ENCODE data around the gene GAGE12C.
"Not testable (repeated sequence)": the region's sequence is repeated elsewhere in the genome, so short reads cannot be mapped to it uniquely, and the experiment has no call there.

Gene GAGE12C, protein sequence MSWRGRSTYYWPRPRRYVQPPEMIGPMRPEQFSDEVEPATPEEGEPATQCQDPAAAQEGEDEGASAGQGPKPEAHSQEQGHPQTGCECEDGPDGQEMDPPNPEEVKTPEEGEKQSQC

DNA sequence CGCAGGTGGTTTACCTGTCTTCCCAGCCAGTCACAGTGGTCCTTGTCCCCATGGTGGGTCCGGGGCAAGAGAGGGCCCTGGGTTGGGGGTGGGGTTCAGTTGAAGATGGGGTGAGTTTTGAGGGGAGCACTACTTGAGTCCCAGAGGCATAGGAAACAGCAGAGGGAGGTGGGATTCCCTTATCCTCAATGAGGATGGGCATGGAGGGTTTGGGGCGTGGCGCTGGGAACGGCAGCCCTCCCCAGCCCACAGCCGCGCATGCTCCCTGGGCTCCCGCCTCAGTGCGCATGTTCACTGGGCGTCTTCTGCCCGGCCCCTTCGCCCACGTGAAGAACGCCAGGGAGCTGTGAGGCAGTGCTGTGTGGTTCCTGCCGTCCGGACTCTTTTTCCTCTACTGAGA lies at the start of gene GAGE12C:
Gene GAGE12C (plus strand): TSS at position 301 of the 400 bp plus-strand sequence. CDS start 1,155 bp downstream, outside the sequence.
- not testable (repeated sequence) for ATAC-seq; H3K27ac Mint-ChIP-seq; H3K4me3 Mint-ChIP-seq; H3K9me3 Mint-ChIP-seq; H3K4me1 Mint-ChIP-seq; H3K27me3 Mint-ChIP-seq; H3K36me3 Mint-ChIP-seq (ENCODE audit: low read depth); DNase-seq

- not testable (repeated sequence) for H3K27ac Mint-ChIP-seq; H3K9me3 Mint-ChIP-seq; ATAC-seq; DNase-seq; H3K4me1 Mint-ChIP-seq; H3K27me3 Mint-ChIP-seq; H3K4me3 Mint-ChIP-seq; H3K36me3 Mint-ChIP-seq (ENCODE audit: low read depth)
Observed at GRCh38 chrX:49541433-49541832, 9.5 kb downstream of the GAGE12C start, which contains the start of gene GAGE12D. Gene GAGE12D (plus strand): TSS chrX:49541733. CDS start chrX:49542888, 1,155 bp downstream.

- ATAC-seq; H3K27ac Mint-ChIP-seq; H3K27me3 Mint-ChIP-seq; H3K4me3 Mint-ChIP-seq; H3K4me1 Mint-ChIP-seq; H3K9me3 Mint-ChIP-seq; DNase-seq; H3K36me3 Mint-ChIP-seq (ENCODE audit: low read depth): not testable (repeated sequence)
Observed at GRCh38 chrX:49550989-49551388, 19.0 kb downstream of the GAGE12C start, which contains the start of gene GAGE12E. Gene GAGE12E (plus strand): TSS chrX:49551289. CDS start chrX:49552444, 1,155 bp downstream.

DNA sequence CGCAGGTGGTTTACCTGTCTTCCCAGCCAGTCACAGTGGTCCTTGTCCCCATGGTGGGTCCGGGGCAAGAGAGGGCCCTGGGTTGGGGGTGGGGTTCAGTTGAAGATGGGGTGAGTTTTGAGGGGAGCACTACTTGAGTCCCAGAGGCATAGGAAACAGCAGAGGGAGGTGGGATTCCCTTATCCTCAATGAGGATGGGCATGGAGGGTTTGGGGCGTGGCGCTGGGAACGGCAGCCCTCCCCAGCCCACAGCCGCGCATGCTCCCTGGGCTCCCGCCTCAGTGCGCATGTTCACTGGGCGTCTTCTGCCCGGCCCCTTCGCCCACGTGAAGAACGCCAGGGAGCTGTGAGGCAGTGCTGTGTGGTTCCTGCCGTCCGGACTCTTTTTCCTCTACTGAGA lies 28.6 kb downstream of the GAGE12C start, which contains the start of gene GAGE12F:
Gene GAGE12F (plus strand): TSS at position 301 of the 400 bp plus-strand sequence. CDS start 1,155 bp downstream, outside the sequence.
- H3K9me3 Mint-ChIP-seq; ATAC-seq; H3K27me3 Mint-ChIP-seq; H3K27ac Mint-ChIP-seq; H3K4me3 Mint-ChIP-seq; DNase-seq; H3K4me1 Mint-ChIP-seq; H3K36me3 Mint-ChIP-seq (ENCODE audit: low read depth): not testable (repeated sequence)

DNA sequence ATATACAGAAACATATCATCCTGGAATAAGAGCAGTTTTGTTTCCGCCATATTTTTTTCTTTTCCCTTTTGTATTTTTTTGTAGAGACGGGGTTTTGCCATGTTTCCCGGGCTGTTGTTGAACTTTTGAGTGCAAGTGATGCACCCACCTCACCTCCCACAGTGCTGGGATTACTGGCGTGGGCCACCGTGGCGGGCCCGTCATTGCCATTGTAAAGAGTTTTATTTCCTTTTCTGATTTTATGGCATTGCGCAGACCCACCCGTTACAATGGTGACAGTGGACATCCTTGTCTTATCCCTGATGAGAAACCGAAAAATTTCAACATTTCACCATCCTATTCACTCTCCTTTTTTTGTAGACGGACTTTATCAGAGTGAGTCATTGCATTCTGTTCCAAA lies 36.8 kb downstream of the GAGE12C start:
- H3K4me3 Mint-ChIP-seq; H3K36me3 Mint-ChIP-seq (ENCODE audit: low read depth); H3K27me3 Mint-ChIP-seq; DNase-seq; ATAC-seq; H3K4me1 Mint-ChIP-seq; H3K27ac Mint-ChIP-seq; H3K9me3 Mint-ChIP-seq: not testable (repeated sequence)

- ATAC-seq; H3K27ac Mint-ChIP-seq; H3K36me3 Mint-ChIP-seq (ENCODE audit: low read depth); H3K4me3 Mint-ChIP-seq; H3K27me3 Mint-ChIP-seq; DNase-seq; H3K4me1 Mint-ChIP-seq; H3K9me3 Mint-ChIP-seq: not testable (repeated sequence)
Observed at GRCh38 chrX:49569152-49569551, 37.2 kb downstream of the GAGE12C start.

DNA sequence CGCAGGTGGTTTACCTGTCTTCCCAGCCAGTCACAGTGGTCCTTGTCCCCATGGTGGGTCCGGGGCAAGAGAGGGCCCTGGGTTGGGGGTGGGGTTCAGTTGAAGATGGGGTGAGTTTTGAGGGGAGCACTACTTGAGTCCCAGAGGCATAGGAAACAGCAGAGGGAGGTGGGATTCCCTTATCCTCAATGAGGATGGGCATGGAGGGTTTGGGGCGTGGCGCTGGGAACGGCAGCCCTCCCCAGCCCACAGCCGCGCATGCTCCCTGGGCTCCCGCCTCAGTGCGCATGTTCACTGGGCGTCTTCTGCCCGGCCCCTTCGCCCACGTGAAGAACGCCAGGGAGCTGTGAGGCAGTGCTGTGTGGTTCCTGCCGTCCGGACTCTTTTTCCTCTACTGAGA lies 38.1 kb downstream of the GAGE12C start, which contains the start of gene GAGE12G:
Gene GAGE12G (plus strand): TSS at position 301 of the 400 bp plus-strand sequence. CDS start 1,155 bp downstream, outside the sequence.
- not testable (repeated sequence) for H3K27ac Mint-ChIP-seq; H3K27me3 Mint-ChIP-seq; DNase-seq; H3K9me3 Mint-ChIP-seq; H3K4me1 Mint-ChIP-seq; ATAC-seq; H3K36me3 Mint-ChIP-seq (ENCODE audit: low read depth); H3K4me3 Mint-ChIP-seq

GRCh38 chrX:49579649-49580048 lies 47.7 kb downstream of the GAGE12C start, which contains the start of gene GAGE12H:
Gene GAGE12H (plus strand): TSS chrX:49579949. CDS start chrX:49581104, 1,155 bp downstream.
- not testable (repeated sequence) for H3K36me3 Mint-ChIP-seq (ENCODE audit: low read depth); H3K27ac Mint-ChIP-seq; DNase-seq; ATAC-seq; H3K27me3 Mint-ChIP-seq; H3K9me3 Mint-ChIP-seq; H3K4me1 Mint-ChIP-seq; H3K4me3 Mint-ChIP-seq

All from activated naive CD8-positive, alpha-beta T cell treated with anti-CD3 and anti-CD28 coated beads, Interleukin-2, amount 50 U/mL, for 24 hours (primary cell).